Stomach (tissue), 9 donors: Measurements from ENCODE around the gene NCKAP5. TPM values are rescaled to one million over a fixed set of nuclear protein-coding genes. Genes with fewer than 3 reads are reported as not detected.

Experiments
- DNase-seq, 2 donors: peaks; one replicate each; pipeline versions ENCODE4 v3.0.0 to v3.0.0-alpha.2; 2013 to 2019
- H3K27ac ChIP-seq, 5 donors: fragments of 200-600 bp in 4 of 5; sonication (generic) in 4 of 5; one replicate each; pipeline ENCODE4 v1.5.1; 2013 to 2019; ENCODE audit warnings: mild to moderate bottlenecking in 1 of 5, moderate library complexity in 1 of 5
- H3K27me3 ChIP-seq, 3 donors: fragments of 200-600 bp; sonication (generic); one replicate each; pipeline ENCODE4 v1.5.1; 2017 to 2019; ENCODE audit warnings: mixed run types in 1 of 3
- H3K36me3 ChIP-seq, 4 donors: fragments of 200-600 bp; sonication (generic); 1 replicate in 3 of 4; 2 replicates in 1 of 4; pipeline ENCODE4 v1.5.1; 2016 to 2019
- H3K4me1 ChIP-seq, 4 donors: fragments of 200-600 bp; sonication (generic); one replicate each; pipeline ENCODE4 v1.5.1; 2016 to 2019
- H3K4me3 ChIP-seq, 4 donors: fragments of 200-600 bp; sonication (generic) in 3 of 4; one replicate each; pipeline ENCODE4 v1.5.1; 2016 to 2019; ENCODE audit warnings: mild to moderate bottlenecking in 1 of 4
- H3K9me3 ChIP-seq, 4 donors: fragments of 200-600 bp; sonication (generic); one replicate each; pipeline ENCODE4 v1.5.1; 2016 to 2019
- EP300 ChIP-seq: sonication (generic); formaldehyde crosslinking; IDR thresholded peaks from one replicate; pipeline ENCODE4 v1.6.1; 2017; ENCODE audit warnings: antibody characterized with exemption
- POLR2A ChIP-seq, 4 donors: fragments of 450-650 bp; IDR thresholded peaks; one replicate each; pipeline ENCODE4 v1.6.1; 2016; ENCODE audit warnings: antibody characterized with exemption in 4 of 4, control low read depth in 2 of 4, mild to moderate bottlenecking in 1 of 4, moderate library complexity in 1 of 4
- POLR2AphosphoS5 ChIP-seq, 3 donors: sonication (generic); formaldehyde crosslinking; IDR thresholded peaks; one replicate each; pipeline ENCODE4 v1.6.1; 2016; ENCODE audit warnings: antibody characterized with exemption in 3 of 3
- WGBS, 5 donors: extraction: QIAGEN DNeasy Blood & Tissue Kit in 3 of 5; methylation state at CpG; one replicate each; pipeline versions ENCODE4 v1.1.5 to v1.1.7; 2013 to 2018; 5-methylcytosine and 5-hydroxymethylcytosine counted together
- intact Hi-C: fragments of 100-400 bp; cut with DNase I; formaldehyde crosslinking; loops from one replicate; pipeline ENCODE4 v1.15.1; 2023; ENCODE audit warnings: low total_unique reads
- polyA plus RNA-seq, 3 donors: library from polyadenylated mRNA; stranded (reverse); fragments of 200-250 nt; gene quantifications; one replicate each; pipeline ENCODE4 v1.2.3, GENCODE V29; 2013
- total RNA-seq, 5 donors: library from RNA; depleted of rRNA; stranded (reverse); fragments of >200 nt; gene quantifications; one replicate each; pipeline versions ENCODE4 v1.1.0 to v1.2.3, GENCODE V29; 2014 to 2016
- TF ChIP-seq, protein P1 (sequence below), 7 experiments: fragments of 450-650 bp in 4 of 7; fragments of 200-600 bp in 3 of 7; sonication (generic) in 3 of 7; IDR thresholded peaks; one replicate each; pipeline ENCODE4 v1.5.1; 2016 to 2019; ENCODE audit warnings: antibody characterized with exemption in 7 of 7, control low read depth in 2 of 7, mild to moderate bottlenecking in 1 of 7
- donor health status: healthy with polysubstance abuse.
- donor health status: Bipolar disorder and iron deficiency.
- donor health status: healthy.

The NCKAP5 gene
- total and polyA plus RNA-seq, 8 donors, result 0.58 to 8.0 (median 1.6) TPM; not detected in 1

DNA sequence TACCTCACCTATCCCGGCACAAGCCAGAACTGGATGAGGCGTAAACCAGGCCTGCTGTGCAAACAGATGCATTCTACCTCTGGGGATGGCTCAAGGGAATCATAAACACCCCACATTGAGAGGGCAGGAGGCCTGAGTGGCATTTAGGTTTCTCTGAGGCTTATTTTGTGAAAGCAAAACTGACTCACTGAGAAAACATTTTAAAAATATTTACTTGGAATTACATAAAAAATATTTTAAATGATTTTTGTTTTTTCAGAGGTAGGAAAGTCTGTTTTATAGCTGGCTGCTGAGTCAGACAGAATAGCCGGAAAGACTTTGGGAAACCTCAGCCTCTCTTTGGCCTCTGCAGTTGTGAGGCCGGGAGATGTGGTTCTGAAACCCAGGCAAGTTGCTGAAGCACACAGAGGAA lies 244.1 kb downstream of the NCKAP5 start:
- no peaks in the 10 kb centered on the region for H3K9me3 ChIP-seq
- intact Hi-C loops, result no loop called here
- no peaks in the 10 kb centered on the region for H3K36me3 ChIP-seq
- H3K27ac ChIP-seq, result no peak overlapping the region
- DNase-seq, result no peak
- TF ChIP-seq POLR2AphosphoS5 (IDR thresholded peaks at IDR 0.05) (no peak), POLR2A (IDR thresholded peaks at IDR 0.05) (no peak), EP300 (no peak)
- TF ChIP-seq, protein P1, sequence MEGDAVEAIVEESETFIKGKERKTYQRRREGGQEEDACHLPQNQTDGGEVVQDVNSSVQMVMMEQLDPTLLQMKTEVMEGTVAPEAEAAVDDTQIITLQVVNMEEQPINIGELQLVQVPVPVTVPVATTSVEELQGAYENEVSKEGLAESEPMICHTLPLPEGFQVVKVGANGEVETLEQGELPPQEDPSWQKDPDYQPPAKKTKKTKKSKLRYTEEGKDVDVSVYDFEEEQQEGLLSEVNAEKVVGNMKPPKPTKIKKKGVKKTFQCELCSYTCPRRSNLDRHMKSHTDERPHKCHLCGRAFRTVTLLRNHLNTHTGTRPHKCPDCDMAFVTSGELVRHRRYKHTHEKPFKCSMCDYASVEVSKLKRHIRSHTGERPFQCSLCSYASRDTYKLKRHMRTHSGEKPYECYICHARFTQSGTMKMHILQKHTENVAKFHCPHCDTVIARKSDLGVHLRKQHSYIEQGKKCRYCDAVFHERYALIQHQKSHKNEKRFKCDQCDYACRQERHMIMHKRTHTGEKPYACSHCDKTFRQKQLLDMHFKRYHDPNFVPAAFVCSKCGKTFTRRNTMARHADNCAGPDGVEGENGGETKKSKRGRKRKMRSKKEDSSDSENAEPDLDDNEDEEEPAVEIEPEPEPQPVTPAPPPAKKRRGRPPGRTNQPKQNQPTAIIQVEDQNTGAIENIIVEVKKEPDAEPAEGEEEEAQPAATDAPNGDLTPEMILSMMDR (IDR thresholded peaks at IDR 0.05), result no peak
- H3K27me3 ChIP-seq, result no peaks in the 10 kb centered on the region
- H3K4me1 ChIP-seq, result no peaks in the 10 kb centered on the region
- no peak overlapping the region for H3K4me3 ChIP-seq
- WGBS, 5 donors, result 72 to 90% (median 82%) methylated on average over 4 of the region's 4 CpGs

DNA sequence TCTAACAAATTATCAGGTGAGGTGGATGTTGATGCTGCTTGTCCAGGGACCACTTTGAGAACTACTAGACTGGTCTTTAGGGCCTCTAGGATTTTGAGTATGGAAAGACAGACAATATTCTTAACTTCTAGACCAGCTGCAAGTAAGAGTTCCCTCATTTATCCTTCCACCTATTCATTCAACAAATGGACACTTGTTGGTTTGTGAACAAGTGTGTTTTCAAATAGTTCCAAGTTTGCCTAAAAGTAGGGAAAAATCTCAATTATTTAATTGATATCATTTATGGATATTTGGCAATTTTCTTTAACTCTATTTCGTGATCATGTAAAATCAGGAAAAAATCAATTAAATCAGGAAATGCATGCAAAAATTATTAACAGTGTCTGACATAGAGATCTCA lies 245.4 kb downstream of the NCKAP5 start:
- no peaks in the 10 kb centered on the region for H3K9me3 ChIP-seq
- intact Hi-C loops, result no loop called here
- WGBS, 5 donors, result 41 to 65% (median 58%) methylated on average over 1 of the region's 1 CpG

GRCh38 chr2:133317178-133317577 lies 251.1 kb downstream of the NCKAP5 start:
- Histone ChIP-seq H3K36me3 (no peaks in the 10 kb centered on the region), H3K27ac (no peak overlapping the region), H3K9me3 (no peaks in the 10 kb centered on the region), H3K4me1 (no peaks in the 10 kb centered on the region), H3K4me3 (no peak overlapping the region), H3K27me3 (no peaks in the 10 kb centered on the region)
- no peak for DNase-seq
- intact Hi-C loops, result no loop called here
- WGBS, 5 donors, result 76 to 89% (median 83%) methylated on average over 3 of the region's 3 CpGs
- TF ChIP-seq POLR2AphosphoS5 (IDR thresholded peaks at IDR 0.05) (no peak), EP300 (no peak), POLR2A (IDR thresholded peaks at IDR 0.05) (no peak)
- TF ChIP-seq, protein P1 (IDR thresholded peaks at IDR 0.05), result no peak

More for the DNA sequence above, 245.4 kb downstream of the NCKAP5 start:
- no peak overlapping the region for H3K4me3 ChIP-seq
- no peaks in the 10 kb centered on the region for H3K4me1 ChIP-seq
- H3K27me3 ChIP-seq, result no peaks in the 10 kb centered on the region
- no peak overlapping the region for H3K27ac ChIP-seq
- no peak for DNase-seq
- TF ChIP-seq POLR2AphosphoS5 (IDR thresholded peaks at IDR 0.05) (no peak), EP300 (no peak), POLR2A (IDR thresholded peaks at IDR 0.05) (no peak)
- TF ChIP-seq, protein P1 (IDR thresholded peaks at IDR 0.05), result no peak
- H3K36me3 ChIP-seq, result no peaks in the 10 kb centered on the region

DNA sequence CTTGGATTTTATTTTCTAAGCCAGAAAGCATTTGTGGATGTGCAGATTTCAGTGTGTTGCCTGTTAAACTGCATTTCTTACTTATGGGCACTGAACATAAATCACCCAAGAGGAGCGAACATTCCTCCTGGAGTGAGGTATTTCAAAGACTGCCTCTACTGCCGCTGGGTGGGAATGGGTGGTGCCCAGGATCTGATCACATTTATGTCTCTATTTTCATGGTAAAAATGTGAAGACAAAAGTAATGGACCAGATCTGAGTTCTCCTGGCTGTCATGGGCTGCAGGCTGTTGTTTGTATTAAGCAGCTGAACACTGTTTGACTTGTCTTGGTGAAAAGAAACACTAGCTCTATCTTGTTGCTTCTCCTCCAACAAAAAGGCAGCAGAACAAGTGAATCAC lies 251.7 kb downstream of the NCKAP5 start:
- TF ChIP-seq POLR2A (IDR thresholded peaks at IDR 0.05) (no peak), EP300 (no peak), POLR2AphosphoS5 (IDR thresholded peaks at IDR 0.05) (no peak)
- TF ChIP-seq, protein P1 (IDR thresholded peaks at IDR 0.05), result no peak
- Histone ChIP-seq H3K4me1 (no peaks in the 10 kb centered on the region), H3K4me3 (no peak overlapping the region), H3K27ac (no peak overlapping the region), H3K9me3 (no peaks in the 10 kb centered on the region), H3K27me3 (no peaks in the 10 kb centered on the region), H3K36me3 (no peaks in the 10 kb centered on the region)
- intact Hi-C loops, result no loop called here
- DNase-seq, result no peak
- 68 to 78% (median 74%) methylated on average over 2 of the region's 2 CpGs for WGBS, 5 donors
